H1 (cell line): ENCODE data around the gene DOCK8. TPM values are rescaled to one million over a fixed set of nuclear protein-coding genes. Genes with fewer than 3 reads are reported as not detected.

Experiments used
- CTCF ChIA-PET: fragments of 300-600 bp; sonication (Branson Sonifier 250); formaldehyde crosslinking; loops from one replicate; lab custom pipeline; 2021; ENCODE audit not compliant: partially characterized antibody; lab: Charles Lee
- POLR2A ChIA-PET: fragments of 300-600 bp; sonication (Branson Sonifier 250); formaldehyde crosslinking; loops from one replicate; lab custom pipeline; 2021; ENCODE audit warnings: inconsistent platforms; ENCODE audit not compliant: partially characterized antibody; lab: Charles Lee
- DNase-seq, 2 experiments: peaks; one replicate each; pipeline versions ENCODE4 v3.0.0 to v3.0.0-alpha.2; 2010 to 2022; ENCODE audit warnings: low spot score in 2 of 2, low read depth in 1 of 2, mixed read lengths in 1 of 2
- FAIRE-seq: peaks from 2 replicates; lab custom pipeline; 2011; peaks lifted over from hg19 to GRCh38; lab: Jason Lieb, UNC
- H2AFZ ChIP-seq: 2 replicates; pipeline ENCODE4 v1.8.1; 2012; ENCODE audit warnings: low read length, inconsistent platforms
- H2AK5ac ChIP-seq: 2 replicates; pipeline ENCODE4 v1.6.1; 2013; ENCODE audit warnings: low read depth, low read length
- H2BK120ac ChIP-seq: replicated peaks from 2 replicates; pipeline ENCODE3; 2013; ENCODE audit warnings: low read depth, low read length, inconsistent platforms
- H2BK12ac ChIP-seq: 2 replicates; pipeline ENCODE4 v1.6.1; 2013; ENCODE audit warnings: low read depth, low read length
- H2BK15ac ChIP-seq: 2 replicates; pipeline ENCODE4 v1.6.1; 2013; ENCODE audit warnings: low read length
- H2BK20ac ChIP-seq: 2 replicates; pipeline ENCODE4 v1.6.1; 2013; ENCODE audit warnings: low read length
- H2BK5ac ChIP-seq: 2 replicates; pipeline ENCODE4 v1.6.1; 2013; ENCODE audit warnings: low read depth, low read length
- H3K14ac ChIP-seq: 2 replicates; pipeline ENCODE4 v1.6.1; 2013; ENCODE audit warnings: inconsistent platforms; ENCODE audit not compliant: insufficient read length
- H3K18ac ChIP-seq: 2 replicates; pipeline ENCODE4 v1.6.1; 2013; ENCODE audit warnings: low read length; ENCODE audit errors: extremely low read depth
- H3K23ac ChIP-seq: 2 replicates; pipeline ENCODE4 v1.6.1; 2013; ENCODE audit warnings: inconsistent platforms; ENCODE audit not compliant: insufficient read length
- H3K23me2 ChIP-seq: 2 replicates; pipeline ENCODE4 v1.6.1; 2013; ENCODE audit warnings: low read depth, low read length
- H3K27ac ChIP-seq: 2 replicates; pipeline ENCODE4 v1.6.1; 2011; ENCODE audit warnings: low read depth, low read length, inconsistent platforms
- H3K27me3 ChIP-seq, 4 experiments: replicated peaks in 1 of 4; 1 replicate in 1 of 4; 2 replicates in 3 of 4; pipeline versions ENCODE4 v1.6.1 to v1.8.1; 2011 to 2013; ENCODE audit warnings: low read length in 3 of 4, mild to moderate bottlenecking in 3 of 4, inconsistent platforms in 2 of 4, mixed read lengths in 2 of 4, moderate library complexity in 1 of 4; ENCODE audit not compliant: control insufficient read depth in 3 of 4, insufficient read depth in 3 of 4; ENCODE audit errors: extremely low read depth in 1 of 4
- H3K36me3 ChIP-seq, 4 experiments: 2 replicates each; pipeline versions ENCODE4 v1.6.1 to v1.8.1; 2011 to 2013; ENCODE audit warnings: mild to moderate bottlenecking in 4 of 4, low read length in 3 of 4, moderate library complexity in 2 of 4, control low read depth in 1 of 4, inconsistent platforms in 1 of 4; ENCODE audit not compliant: insufficient read depth in 4 of 4, control insufficient read depth in 2 of 4
- H3K4ac ChIP-seq: replicated peaks from 2 replicates; pipeline ENCODE3; 2013; ENCODE audit warnings: low read length, low read depth, mixed read lengths, inconsistent platforms; ENCODE audit not compliant: insufficient read length
- H3K4me1 ChIP-seq, 4 experiments: replicated peaks in 1 of 4; 1 replicate in 1 of 4; 2 replicates in 3 of 4; pipeline versions ENCODE4 v1.6.1 to v1.8.1; 2011 to 2013; ENCODE audit warnings: low read length in 3 of 4, inconsistent platforms in 2 of 4, mixed read lengths in 1 of 4; ENCODE audit not compliant: insufficient read depth in 4 of 4, control insufficient read depth in 3 of 4
- H3K4me2 ChIP-seq, 2 experiments: 2 replicates each; pipeline versions ENCODE4 v1.6.1 to v1.8.1; 2011 to 2013; ENCODE audit warnings: low read depth in 2 of 2, low read length in 2 of 2, control low read depth in 1 of 2, inconsistent platforms in 1 of 2, mild to moderate bottlenecking in 1 of 2; ENCODE audit not compliant: insufficient read depth in 1 of 2
- H3K4me3 ChIP-seq, 4 experiments: fragments of 200-600, 300-600 bp in 1 of 4; sonication (generic), shearing (Covaris generic), sonication (Bioruptor Twin) in 1 of 4; 2 replicates each; pipeline versions ENCODE4 v1.5.1 to v1.8.1; 2011 to 2016; ENCODE audit warnings: low read length in 4 of 4, low read depth in 3 of 4, control low read depth in 2 of 4, inconsistent platforms in 2 of 4, mild to moderate bottlenecking in 2 of 4, mixed read lengths in 1 of 4, moderate library complexity in 1 of 4; ENCODE audit not compliant: insufficient read depth in 2 of 4; ENCODE audit errors: extremely low read depth in 1 of 4
- H3K56ac ChIP-seq: replicated peaks from 2 replicates; pipeline ENCODE3; 2013; ENCODE audit warnings: low read depth, mild to moderate bottlenecking, mixed read lengths, low read length, inconsistent platforms; ENCODE audit not compliant: insufficient read length
- H3K79me1 ChIP-seq: 2 replicates; pipeline ENCODE4 v1.6.1; 2013; ENCODE audit warnings: low read depth, low read length, control low read depth
- H3K79me2 ChIP-seq, 2 experiments: 2 replicates each; pipeline versions ENCODE4 v1.6.1 to v1.8.1; 2012 to 2013; ENCODE audit warnings: low read length in 2 of 2, mild to moderate bottlenecking in 2 of 2, inconsistent platforms in 1 of 2; ENCODE audit not compliant: insufficient read depth in 2 of 2, control insufficient read depth in 1 of 2
- H3K9ac ChIP-seq, 4 experiments: replicated peaks in 1 of 4; 1 replicate in 1 of 4; 2 replicates in 3 of 4; pipeline versions ENCODE4 v1.6.1 to v1.8.1; 2011 to 2013; ENCODE audit warnings: low read depth in 3 of 4, low read length in 3 of 4, control low read depth in 2 of 4, mild to moderate bottlenecking in 2 of 4, moderate library complexity in 2 of 4, inconsistent platforms in 1 of 4; ENCODE audit errors: extremely low read depth in 1 of 4
- H3K9me3 ChIP-seq, 2 experiments: 2 replicates each; pipeline versions ENCODE4 v1.6.1 to v1.8.1; 2012 to 2013; ENCODE audit warnings: mild to moderate bottlenecking in 2 of 2, moderate library complexity in 2 of 2, control low read depth in 1 of 2, inconsistent platforms in 1 of 2, low read depth in 1 of 2, low read length in 1 of 2, mixed read lengths in 1 of 2; ENCODE audit not compliant: insufficient read depth in 2 of 2
- H4K20me1 ChIP-seq, 2 experiments: replicated peaks in 1 of 2; 2 replicates each; pipeline versions ENCODE3 to v1.8.1; 2011 to 2013; ENCODE audit warnings: inconsistent platforms in 2 of 2, low read length in 2 of 2, mild to moderate bottlenecking in 1 of 2; ENCODE audit not compliant: insufficient read depth in 2 of 2, control insufficient read depth in 1 of 2
- H4K5ac ChIP-seq: 2 replicates; pipeline ENCODE4 v1.6.1; 2013; ENCODE audit warnings: low read length, low read depth, mixed read lengths, inconsistent platforms; ENCODE audit not compliant: insufficient read length
- H4K8ac ChIP-seq: 2 replicates; pipeline ENCODE4 v1.8.0; 2013; ENCODE audit warnings: mild to moderate bottlenecking, moderate library complexity, low read length, inconsistent platforms; ENCODE audit not compliant: insufficient read depth; ENCODE audit errors: extremely low read depth
- H4K91ac ChIP-seq: replicated peaks from 2 replicates; pipeline ENCODE3; 2013; ENCODE audit warnings: low read length, mixed read lengths, inconsistent platforms; ENCODE audit not compliant: insufficient read length
- CBX5 ChIP-seq: fragments of 300-800, 300-1000 bp; sonication (generic); IDR thresholded peaks from 2 replicates; pipeline ENCODE4 v1.7.1; 2016; ENCODE audit warnings: antibody characterized with exemption, low read length, low read depth
- JUN ChIP-seq: IDR thresholded peaks from 2 replicates; pipeline ENCODE4 v1.6.1; 2011; ENCODE audit warnings: low read depth, mild to moderate bottlenecking, improper control_type of control experiment, low read length
- NRF1 ChIP-seq: IDR thresholded peaks from 2 replicates; pipeline ENCODE4 v1.6.1; 2011; ENCODE audit warnings: mild to moderate bottlenecking, low read depth, low read length, improper control_type of control experiment
- SAP30 ChIP-seq: fragments of 300-600 bp; sonication (generic); IDR thresholded peaks from 2 replicates; pipeline ENCODE4 v1.7.1; 2012; ENCODE audit warnings: low read length, moderate library complexity, mild to moderate bottlenecking, inconsistent platforms; ENCODE audit not compliant: insufficient read depth, insufficient replicate concordance
- YY1 ChIP-seq: IDR thresholded peaks from 2 replicates; pipeline ENCODE4 v1.6.1; 2011; ENCODE audit warnings: low read depth, mild to moderate bottlenecking, low read length
- WGBS, 2 experiments: shearing (Covaris generic) in 1 of 2; methylation state at CpG; one replicate each; pipeline versions ENCODE4 v1.1.6 to v1.1.7; 2013 to 2015; ENCODE audit warnings: low lambda C conversion rate in 2 of 2, mixed read lengths in 2 of 2, inconsistent platforms in 1 of 2, low coverage in 1 of 2, missing lambda C conversion rate in 1 of 2; ENCODE audit not compliant: insufficient replicate concordance in 2 of 2, insufficient coverage in 1 of 2, insufficient read length in 1 of 2; ENCODE audit errors: extremely low coverage in 1 of 2, missing lambda C conversion rate in 1 of 2; 5-methylcytosine and 5-hydroxymethylcytosine counted together
- polyA plus RNA-seq, 7 experiments: library from polyadenylated mRNA; depleted of rRNA in 3 of 7; stranded (reverse) in 5 of 7; unstranded in 2 of 7; fragments of >200 nt in 5 of 7; fragments of 200-250 nt in 2 of 7; gene quantifications; 1 replicate in 5 of 7; 2 replicates in 1 of 7; 4 replicates in 1 of 7; pipeline versions ENCODE4 v1.2.1 to v1.2.3, GENCODE V29; 2011 to 2013; ENCODE audit warnings: missing spikeins in 2 of 7, mixed read lengths in 2 of 7
- total RNA-seq: library from RNA; stranded (reverse); fragmentation: NEBNext Ultra II Directional; extraction: Animal tissue kit (Norgen Biotek cat#: 25700); gene quantifications from 2 replicates; pipeline ENCODE4 v1.2.1, GENCODE V29; 2021
- TF ChIP-seq, protein P1 (sequence below): IDR thresholded peaks from 2 replicates; pipeline ENCODE4 v1.6.1; 2011; ENCODE audit warnings: low read depth, mild to moderate bottlenecking, low read length; ENCODE audit not compliant: insufficient read depth

The DOCK8 gene
- total and polyA plus RNA-seq, 2 of the 8 experiments (the other 6 are each of a cell fraction or from before 2014, with no cell fraction given), result 0.57 to 2.0 TPM

GRCh38 chr9:277601-278295 lies 63.1 kb downstream of the DOCK8 start:
- Histone ChIP-seq H3K36me3 (no peaks in the 10 kb centered on the region), H2AFZ (no peak overlapping the region), H3K4me1 (no peaks in the 10 kb centered on the region), H3K56ac (no peak overlapping the region), H3K23ac (no peak overlapping the region), H3K4me2 (no peak overlapping the region), H2AK5ac (no peak overlapping the region), H3K14ac (no peak overlapping the region), H4K20me1 (no peaks in the 10 kb centered on the region), H3K27me3 (no peaks in the 10 kb centered on the region), H3K79me1 (no peaks in the 10 kb centered on the region), H3K27ac (no peak overlapping the region), H4K8ac (no peak overlapping the region), H4K5ac (no peak overlapping the region), H4K91ac (no peak overlapping the region), H3K23me2 (no peaks in the 10 kb centered on the region), H2BK12ac (no peak overlapping the region), H3K9ac (no peak overlapping the region), H2BK5ac (no peak overlapping the region), H2BK20ac (no peak overlapping the region), H3K79me2 (no peaks in the 10 kb centered on the region), H3K4ac (no peak overlapping the region), H3K4me3 (no peak overlapping the region), H3K9me3 (no peaks in the 10 kb centered on the region), H3K18ac (no peak overlapping the region), H2BK15ac (no peak overlapping the region), H2BK120ac (no peak overlapping the region)
- 80% methylated on average over 3 of the region's 3 CpGs; no CpG with 5 or more reads in 1 of the 2 experiments for WGBS, 2 experiments
- ChIA-PET POLR2A (no interaction called here), CTCF (no interaction called here)
- FAIRE-seq (no peak), DNase-seq (no peak)
- TF ChIP-seq CBX5 (no peak), NRF1 (no peak), YY1 (no peak), SAP30 (no peak), JUN (no peak)
- TF ChIP-seq, protein P1, sequence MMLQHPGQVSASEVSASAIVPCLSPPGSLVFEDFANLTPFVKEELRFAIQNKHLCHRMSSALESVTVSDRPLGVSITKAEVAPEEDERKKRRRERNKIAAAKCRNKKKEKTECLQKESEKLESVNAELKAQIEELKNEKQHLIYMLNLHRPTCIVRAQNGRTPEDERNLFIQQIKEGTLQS, result no peak
